Panc1 (cell line): ENCODE data around the gene ODC1. TPM values are rescaled to one million over a fixed set of nuclear protein-coding genes. Genes with fewer than 3 reads are reported as not detected.
A peak's percentile ranks its signal among the peaks of the same experiment; 100 is the strongest.

Source experiments
- ATAC-seq: fragments of 200-7000 bp; cut with Tn5 transposase; 2 replicates; pipeline ENCODE4 v1.9.1; 2020; ENCODE audit warnings: mild to moderate bottlenecking, moderate library complexity
- BruUV-seq: library from RNA; stranded (reverse); fragments of 400-500 nt; replicated peaks from 2 replicates; lab custom pipeline; 2021; lab: Mats Ljungman, UMichigan
- CTCF ChIA-PET: fragments of 300-600 bp; sonication (Branson Sonifier 250); formaldehyde crosslinking; loops from one replicate; lab custom pipeline; 2022; ENCODE audit warnings: antibody characterized with exemption; lab: Charles Lee
- POLR2A ChIA-PET: fragments of 300-600 bp; sonication (Branson Sonifier 250); formaldehyde crosslinking; loops from one replicate; lab custom pipeline; 2022; ENCODE audit warnings: antibody characterized with exemption; lab: Charles Lee
- DNase-seq: peaks from one replicate; pipeline ENCODE4 v3.0.0-alpha.2; 2010; ENCODE audit warnings: low read depth, low spot score
- H3K27ac ChIP-seq: 2 replicates; pipeline ENCODE4 v1.5.1; 2011; ENCODE audit warnings: mild to moderate bottlenecking, low read length, inconsistent platforms
- H3K27me3 ChIP-seq: fragments of 200-500 bp; sonication (Bioruptor generic); 2 replicates; pipeline ENCODE4 v1.6.0; 2014; ENCODE audit warnings: low read length, inconsistent platforms; ENCODE audit not compliant: control insufficient read depth, insufficient read depth
- H3K36me3 ChIP-seq: fragments of 200-500 bp; sonication (Bioruptor generic); 2 replicates; pipeline ENCODE4 v1.5.1; 2014; ENCODE audit warnings: inconsistent platforms, mild to moderate bottlenecking, low read length, moderate library complexity; ENCODE audit not compliant: control insufficient read depth, insufficient read depth
- H3K4me1 ChIP-seq: 2 replicates; pipeline ENCODE4 v1.5.1; 2011; ENCODE audit warnings: inconsistent platforms, mild to moderate bottlenecking, low read length, moderate library complexity; ENCODE audit not compliant: control insufficient read depth, insufficient read depth
- H3K4me3 ChIP-seq, 2 experiments: 2 replicates each; pipeline ENCODE4 v1.5.1; 2011 to 2012; ENCODE audit warnings: low read depth in 2 of 2, low read length in 2 of 2, mild to moderate bottlenecking in 2 of 2, inconsistent platforms in 1 of 2, moderate library complexity in 1 of 2
- H3K9me3 ChIP-seq: fragments of 200-500 bp; sonication (Bioruptor generic); 2 replicates; pipeline ENCODE4 v1.5.1; 2014; ENCODE audit warnings: low read depth, mild to moderate bottlenecking, inconsistent platforms, low read length, moderate library complexity; ENCODE audit not compliant: control insufficient read depth, insufficient read depth
- POLR2AphosphoS5 ChIP-seq: IDR thresholded peaks from 2 replicates; pipeline ENCODE4 v1.6.1; 2012; ENCODE audit warnings: mild to moderate bottlenecking, low read depth, low read length, moderate library complexity
- SIN3A ChIP-seq: IDR thresholded peaks from 2 replicates; pipeline ENCODE4 v1.6.1; 2012; ENCODE audit warnings: low read depth, mild to moderate bottlenecking, low read length, moderate library complexity, borderline replicate concordance; ENCODE audit not compliant: insufficient read depth
- TCF7L2 ChIP-seq: IDR thresholded peaks from 2 replicates; pipeline ENCODE4 v1.6.1; 2011; ENCODE audit warnings: mild to moderate bottlenecking, low read depth, low read length, inconsistent platforms
- in situ Hi-C: cut with HindIII; loops from 2 replicates; pipeline ENCODE4 v1.10.0; 2016; ENCODE audit warnings: low sequenced_read_pairs, low pct_unique_long_range_greater_than_20kb
- intact Hi-C: fragments of 100-400 bp; cut with micrococcal nuclease; formaldehyde crosslinking; loops from one replicate; pipeline ENCODE4 v1.10.0; 2022; ENCODE audit not compliant: unreplicated experiment
- total RNA-seq: library from RNA; stranded (reverse); gene quantifications from one replicate; pipeline ENCODE4 v1.2.1, GENCODE V29; 2021; ENCODE audit not compliant: unreplicated experiment
- TF ChIP-seq, protein P1 (sequence below): fragments of 450-650 bp; IDR thresholded peaks from 2 replicates; pipeline ENCODE4 v1.5.1; 2017; ENCODE audit warnings: mild to moderate bottlenecking
- TF ChIP-seq, protein P2 (sequence below), 2 experiments: IDR thresholded peaks; 2 replicates each; pipeline ENCODE4 v1.6.1; 2011 to 2012; ENCODE audit warnings: low read depth in 2 of 2, control low read depth in 1 of 2, low read length in 1 of 2, mild to moderate bottlenecking in 1 of 2, moderate library complexity in 1 of 2; ENCODE audit not compliant: insufficient read depth in 1 of 2

Gene ODC1
- total RNA-seq, 1 experiment from 2014 or later = 159 TPM

DNA sequence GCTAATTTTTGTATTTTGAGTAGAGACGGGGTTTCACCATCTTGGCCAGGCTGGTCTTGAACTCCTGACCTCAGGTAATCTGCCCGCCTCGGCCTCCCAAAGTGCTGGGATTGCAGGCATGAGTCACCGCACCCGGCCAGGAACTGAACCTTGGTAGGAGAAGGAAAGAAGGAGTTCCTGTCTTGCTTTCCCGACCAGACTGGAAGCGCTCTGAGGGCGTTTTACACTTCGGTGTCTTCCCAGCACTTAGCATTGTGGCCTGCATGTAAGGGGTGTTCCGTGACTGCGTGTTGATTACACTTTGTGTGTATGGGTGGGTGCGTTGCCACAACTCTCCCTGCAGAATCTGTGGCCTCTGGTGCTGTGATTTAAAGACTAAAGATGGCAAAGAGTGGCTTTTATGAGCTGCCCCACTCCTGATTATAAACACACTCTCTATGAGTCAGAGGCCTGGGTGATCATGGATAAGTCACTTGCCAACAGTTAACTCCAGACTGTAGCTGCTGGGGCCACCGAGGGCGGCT, 46.0 kb downstream of the ODC1 start:
- H3K9me3 ChIP-seq = no peaks in the 10 kb centered on the region
- peak overlapping the region; percentile 99 for H3K27ac ChIP-seq
- BruUV-seq = no TSS peak
- no peak for DNase-seq
- H3K4me3 ChIP-seq = no peak overlapping the region
- ATAC-seq = peak; percentile 65
- intact Hi-C loops = loop anchor here (10.0 kb wide), 1 partner anchor 257 kb away; no protein-coding TSS in a partner anchor
- H3K36me3 ChIP-seq = 0 out of 2 replicates have a peak, but pooled peaks cover 3% of the 10 kb centered on the region
- CTCF ChIA-PET = interaction anchor here (0.5 kb wide), 2 partner anchors 96 to 330 kb away, joined by 3 to 7 read pairs; no protein-coding TSS in a partner anchor
- in situ Hi-C loops = no loop called here
- TF ChIP-seq POLR2AphosphoS5 (peak; percentile 46; the same call in 1 of the 2 replicates), TCF7L2 (no peak)
- POLR2A ChIA-PET = interaction anchor here (0.6 kb wide), 1 partner anchor 47 kb away, joined by 8 read pairs; no protein-coding TSS in a partner anchor
- H3K27me3 ChIP-seq = no peaks in the 10 kb centered on the region
- H3K4me1 ChIP-seq = peaks cover 70% of the 10 kb centered on the region

DNA sequence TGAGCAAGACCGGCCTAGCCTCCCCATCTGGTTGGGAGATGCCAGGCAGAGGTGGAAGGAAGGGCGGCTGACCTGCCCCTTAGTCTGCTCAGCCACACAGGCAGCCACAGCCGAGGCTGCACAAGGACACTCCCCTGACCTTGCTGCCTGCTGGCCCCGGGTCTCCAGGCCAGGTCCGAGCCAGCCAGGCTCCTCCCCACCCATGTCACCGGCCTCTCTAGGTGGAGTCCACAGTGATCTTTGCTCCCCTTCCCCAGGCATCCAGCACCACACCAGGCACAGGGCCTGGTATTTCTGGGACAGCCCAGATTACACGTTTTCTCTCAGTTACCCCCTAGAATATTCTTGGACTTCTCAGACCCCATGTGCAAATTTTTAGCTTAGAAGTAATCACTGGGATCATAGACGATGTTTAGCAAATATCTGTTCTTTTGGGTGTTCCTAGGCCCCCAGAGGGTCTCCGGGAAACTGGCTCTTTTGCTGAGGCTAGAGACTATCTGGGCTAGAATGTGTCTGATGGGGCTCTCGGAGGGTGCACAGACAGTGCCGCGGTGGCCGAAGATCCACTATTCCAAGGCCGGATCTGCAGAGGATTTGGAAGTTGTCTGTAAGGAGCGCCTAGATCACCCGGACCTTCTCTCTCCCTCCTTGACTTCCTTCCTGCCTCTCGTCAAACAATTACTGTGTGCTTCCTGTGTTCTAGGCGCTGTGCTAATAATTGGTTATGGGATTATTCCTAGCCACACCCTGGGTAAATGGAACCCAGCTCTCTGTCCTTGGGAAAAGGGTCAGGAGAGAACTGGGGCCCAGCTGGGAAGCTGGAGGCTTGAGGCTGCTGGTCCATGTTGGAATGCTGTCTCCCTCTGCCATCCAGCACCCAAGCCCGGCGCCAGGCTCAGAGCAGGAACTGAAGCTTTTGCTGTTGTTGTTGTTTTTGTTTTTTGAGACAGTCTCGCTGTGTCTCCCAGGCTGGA, 46.9 kb downstream of the ODC1 start:
- ChIA-PET POLR2A (no interaction called here), CTCF (no interaction called here)
- Histone ChIP-seq H3K36me3 (0 out of 2 replicates have a peak, but pooled peaks cover 3% of the 10 kb centered on the region), H3K4me3 (no peak overlapping the region), H3K4me1 (peaks cover 69% of the 10 kb centered on the region), H3K27ac (peak overlapping the region; percentile 99), H3K9me3 (no peaks in the 10 kb centered on the region), H3K27me3 (no peaks in the 10 kb centered on the region)
- TF ChIP-seq POLR2AphosphoS5 (no peak), TCF7L2 (no peak), SIN3A (no peak)
- TF ChIP-seq, protein P1, sequence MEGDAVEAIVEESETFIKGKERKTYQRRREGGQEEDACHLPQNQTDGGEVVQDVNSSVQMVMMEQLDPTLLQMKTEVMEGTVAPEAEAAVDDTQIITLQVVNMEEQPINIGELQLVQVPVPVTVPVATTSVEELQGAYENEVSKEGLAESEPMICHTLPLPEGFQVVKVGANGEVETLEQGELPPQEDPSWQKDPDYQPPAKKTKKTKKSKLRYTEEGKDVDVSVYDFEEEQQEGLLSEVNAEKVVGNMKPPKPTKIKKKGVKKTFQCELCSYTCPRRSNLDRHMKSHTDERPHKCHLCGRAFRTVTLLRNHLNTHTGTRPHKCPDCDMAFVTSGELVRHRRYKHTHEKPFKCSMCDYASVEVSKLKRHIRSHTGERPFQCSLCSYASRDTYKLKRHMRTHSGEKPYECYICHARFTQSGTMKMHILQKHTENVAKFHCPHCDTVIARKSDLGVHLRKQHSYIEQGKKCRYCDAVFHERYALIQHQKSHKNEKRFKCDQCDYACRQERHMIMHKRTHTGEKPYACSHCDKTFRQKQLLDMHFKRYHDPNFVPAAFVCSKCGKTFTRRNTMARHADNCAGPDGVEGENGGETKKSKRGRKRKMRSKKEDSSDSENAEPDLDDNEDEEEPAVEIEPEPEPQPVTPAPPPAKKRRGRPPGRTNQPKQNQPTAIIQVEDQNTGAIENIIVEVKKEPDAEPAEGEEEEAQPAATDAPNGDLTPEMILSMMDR = no peak
- TF ChIP-seq, protein P2, sequence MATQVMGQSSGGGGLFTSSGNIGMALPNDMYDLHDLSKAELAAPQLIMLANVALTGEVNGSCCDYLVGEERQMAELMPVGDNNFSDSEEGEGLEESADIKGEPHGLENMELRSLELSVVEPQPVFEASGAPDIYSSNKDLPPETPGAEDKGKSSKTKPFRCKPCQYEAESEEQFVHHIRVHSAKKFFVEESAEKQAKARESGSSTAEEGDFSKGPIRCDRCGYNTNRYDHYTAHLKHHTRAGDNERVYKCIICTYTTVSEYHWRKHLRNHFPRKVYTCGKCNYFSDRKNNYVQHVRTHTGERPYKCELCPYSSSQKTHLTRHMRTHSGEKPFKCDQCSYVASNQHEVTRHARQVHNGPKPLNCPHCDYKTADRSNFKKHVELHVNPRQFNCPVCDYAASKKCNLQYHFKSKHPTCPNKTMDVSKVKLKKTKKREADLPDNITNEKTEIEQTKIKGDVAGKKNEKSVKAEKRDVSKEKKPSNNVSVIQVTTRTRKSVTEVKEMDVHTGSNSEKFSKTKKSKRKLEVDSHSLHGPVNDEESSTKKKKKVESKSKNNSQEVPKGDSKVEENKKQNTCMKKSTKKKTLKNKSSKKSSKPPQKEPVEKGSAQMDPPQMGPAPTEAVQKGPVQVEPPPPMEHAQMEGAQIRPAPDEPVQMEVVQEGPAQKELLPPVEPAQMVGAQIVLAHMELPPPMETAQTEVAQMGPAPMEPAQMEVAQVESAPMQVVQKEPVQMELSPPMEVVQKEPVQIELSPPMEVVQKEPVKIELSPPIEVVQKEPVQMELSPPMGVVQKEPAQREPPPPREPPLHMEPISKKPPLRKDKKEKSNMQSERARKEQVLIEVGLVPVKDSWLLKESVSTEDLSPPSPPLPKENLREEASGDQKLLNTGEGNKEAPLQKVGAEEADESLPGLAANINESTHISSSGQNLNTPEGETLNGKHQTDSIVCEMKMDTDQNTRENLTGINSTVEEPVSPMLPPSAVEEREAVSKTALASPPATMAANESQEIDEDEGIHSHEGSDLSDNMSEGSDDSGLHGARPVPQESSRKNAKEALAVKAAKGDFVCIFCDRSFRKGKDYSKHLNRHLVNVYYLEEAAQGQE (IDR thresholded peaks at IDR 0.05; ENCODE audit: insufficient read depth in 1 of 2, low read depth in 2 of 2, low read length in 1 of 2) = no peak
- in situ Hi-C loops = no loop called here
- intact Hi-C loops = loop anchor here (10.0 kb wide), 1 partner anchor 256 kb away; no protein-coding TSS in a partner anchor
- ATAC-seq (no peak), DNase-seq (no peak)
- no TSS peak for BruUV-seq
